ENCODE measurements around the gene CNOT1. TPM values are rescaled to one million over a fixed set of nuclear protein-coding genes. Genes with fewer than 3 reads are reported as not detected.
"Not testable (repeated sequence)": the region's sequence is repeated elsewhere in the genome, so short reads cannot be mapped to it uniquely, and the experiment has no call there.

CNOT1 gene
- total RNA-seq, 2 donors from 2014 or later, result 208 to 236 TPM

GRCh38 chr16:58588406-58588805 lies 41.2 kb downstream of the CNOT1 start:
- ATAC-seq, result no peak
- intact Hi-C loops (cut with DNase I, micrococcal nuclease), result no loop called here
- DNase-seq, result no peak

- DNase-seq, result no peak
- ATAC-seq, result no peak
- intact Hi-C loops (cut with DNase I, micrococcal nuclease), result no loop called here
These were observed 43.1 kb downstream of the CNOT1 start for GRCh38 chr16:58586340-58587030.

GRCh38 chr16:58584831-58585505 lies 44.7 kb downstream of the CNOT1 start:
- DNase-seq (no peak), ATAC-seq (no peak)
- intact Hi-C loops (cut with DNase I, micrococcal nuclease), result no loop called here

DNA sequence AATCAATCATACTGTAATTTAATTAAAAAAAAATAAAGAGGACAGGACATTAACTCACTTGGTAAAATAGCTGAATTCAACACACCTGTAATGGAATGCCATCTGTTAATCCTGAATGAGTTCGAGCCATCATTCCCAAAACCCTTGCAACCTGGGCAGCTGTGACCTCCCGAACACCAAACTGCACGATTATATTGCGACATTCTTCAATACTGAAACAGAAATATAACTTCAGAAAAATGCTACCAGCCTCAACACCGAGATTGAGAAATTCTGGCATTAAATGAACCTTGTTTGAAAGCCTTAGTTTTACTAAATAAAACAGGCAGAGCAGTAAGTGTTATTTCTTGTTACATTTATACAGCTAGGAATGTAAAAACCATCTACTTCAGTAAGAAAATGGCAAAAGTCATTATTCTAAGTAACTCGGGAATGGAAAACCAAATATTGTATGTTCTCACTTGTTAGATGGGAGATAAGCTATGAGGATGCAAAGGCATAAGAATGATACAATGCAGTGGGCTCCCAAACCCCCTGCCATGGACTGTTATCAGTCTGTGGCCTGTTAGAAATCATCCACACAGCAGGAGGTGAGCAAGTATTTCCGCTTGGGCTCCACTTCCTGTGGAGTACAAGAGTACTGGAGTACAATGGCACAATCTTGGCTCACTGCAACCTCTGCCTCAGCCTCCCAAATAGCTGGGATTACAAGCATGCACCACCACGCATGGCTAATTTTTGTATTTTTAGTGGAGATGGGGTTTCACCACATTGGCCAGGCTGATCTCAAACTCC lies 46.5 kb downstream of the CNOT1 start:
- no peak for DNase-seq
- no peak for ATAC-seq
- intact Hi-C loops (cut with DNase I, micrococcal nuclease), result no loop called here

DNA sequence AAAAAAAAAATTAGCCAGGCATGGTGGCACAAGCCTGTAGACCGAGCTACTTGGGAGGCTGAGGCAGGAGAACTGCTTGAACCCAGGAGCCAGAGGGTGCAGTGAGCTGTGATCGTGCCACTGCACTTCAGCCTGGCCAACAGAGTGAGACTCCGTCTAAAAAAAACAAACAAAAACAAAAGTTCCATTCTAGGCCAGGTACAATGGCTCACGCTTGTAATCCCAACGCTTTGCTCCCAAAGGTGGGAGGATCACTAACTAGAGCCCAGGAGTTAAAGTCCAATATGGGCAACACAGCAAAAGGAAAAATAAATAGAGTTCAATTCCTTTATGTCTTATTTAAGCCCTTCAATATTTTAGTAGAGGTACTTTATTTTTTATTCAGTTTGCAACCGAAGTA lies 47.5 kb downstream of the CNOT1 start:
- intact Hi-C loops (cut with DNase I, micrococcal nuclease), result no loop called here
- ATAC-seq (no peak), DNase-seq (no peak)

DNA sequence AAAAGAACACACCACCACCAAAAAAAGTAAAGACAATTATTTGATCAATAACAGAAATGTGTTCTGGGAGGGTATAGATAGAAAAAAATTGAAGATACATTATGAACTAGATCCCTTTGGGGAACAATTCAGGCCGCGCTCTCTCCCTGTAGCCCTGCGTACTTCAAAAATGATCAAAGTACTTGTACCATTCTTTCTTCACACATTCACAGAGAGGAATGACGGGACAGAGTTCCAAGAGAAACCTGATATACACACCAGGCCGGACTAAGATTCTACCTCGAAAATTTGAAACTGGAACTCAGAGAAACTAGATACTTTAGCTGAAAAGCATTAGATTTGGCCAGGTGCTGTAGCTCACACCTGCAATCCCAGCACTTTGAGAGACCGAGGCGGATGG lies 50.0 kb downstream of the CNOT1 start:
- ATAC-seq (no peak), DNase-seq (no peak)
- intact Hi-C loops (cut with DNase I, micrococcal nuclease), result no loop called here

GRCh38 chr16:58578642-58579041 lies 51.0 kb downstream of the CNOT1 start:
- no peak for ATAC-seq
- intact Hi-C loops (cut with DNase I, micrococcal nuclease), result no loop called here
- DNase-seq, result no peak

DNA sequence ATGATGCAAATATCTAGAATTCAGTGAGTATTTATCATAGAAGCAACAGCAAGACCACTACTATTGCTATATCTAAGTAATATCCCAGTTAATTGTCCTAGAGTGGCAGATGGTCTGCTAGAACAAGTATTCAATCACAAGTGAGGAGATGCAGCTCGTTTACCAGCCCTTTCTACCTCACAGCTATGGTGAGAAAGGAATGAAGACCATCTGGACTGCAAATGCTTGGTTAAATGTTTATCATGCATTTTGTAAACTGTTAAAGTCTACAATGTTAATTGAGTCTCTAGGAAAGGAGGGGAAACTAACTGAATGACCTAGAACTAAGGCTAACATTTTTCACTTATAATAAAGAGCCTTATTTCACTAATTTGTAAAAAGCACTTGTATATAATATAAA lies 52.5 kb downstream of the CNOT1 start:
- DNase-seq (no peak), ATAC-seq (no peak)
- intact Hi-C loops (cut with DNase I, micrococcal nuclease), result no loop called here

DNA sequence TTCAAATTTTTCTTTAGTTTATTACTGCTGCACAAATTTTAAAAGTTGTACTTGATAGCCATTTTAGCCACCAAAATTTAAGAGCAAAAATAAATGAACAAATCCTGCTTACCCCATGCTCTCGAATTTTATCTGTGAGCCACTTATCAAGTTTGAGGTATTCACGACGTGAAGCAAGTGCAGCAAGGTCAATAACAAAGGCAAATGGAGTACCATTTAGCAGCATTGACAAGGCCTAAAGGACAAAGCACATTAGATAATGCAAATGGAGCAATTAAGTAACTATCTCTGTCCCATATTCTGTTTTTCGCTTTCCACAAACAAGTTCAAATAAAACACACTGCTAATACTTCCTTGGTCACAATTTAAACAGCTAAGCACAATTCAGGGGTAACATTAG lies 54.7 kb downstream of the CNOT1 start:
- intact Hi-C loops (cut with DNase I, micrococcal nuclease), result no loop called here
- ATAC-seq, result no peak
- no peak for DNase-seq

DNA sequence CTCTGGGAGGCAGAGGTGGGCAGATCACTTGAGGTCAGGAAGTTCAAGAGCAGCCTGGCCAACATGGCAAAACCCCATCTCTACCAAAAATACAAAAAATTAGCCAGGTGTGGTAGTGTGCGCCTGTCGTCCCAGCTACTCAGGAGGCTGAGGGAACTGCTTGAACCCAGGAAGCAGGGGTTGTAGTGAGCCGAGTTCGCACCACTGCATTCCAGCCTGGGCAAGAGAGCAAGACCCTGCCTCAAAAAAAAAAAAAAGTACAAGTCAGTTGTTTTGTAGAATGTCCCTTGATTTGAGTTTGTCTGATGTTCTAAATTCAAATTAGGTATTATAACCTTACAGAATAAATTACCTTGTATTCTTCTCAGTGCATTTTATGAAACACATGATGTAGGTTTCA lies 63.9 kb downstream of the CNOT1 start:
- ATAC-seq; intact Hi-C loops (cut with DNase I, micrococcal nuclease); DNase-seq: not testable (repeated sequence)

DNA sequence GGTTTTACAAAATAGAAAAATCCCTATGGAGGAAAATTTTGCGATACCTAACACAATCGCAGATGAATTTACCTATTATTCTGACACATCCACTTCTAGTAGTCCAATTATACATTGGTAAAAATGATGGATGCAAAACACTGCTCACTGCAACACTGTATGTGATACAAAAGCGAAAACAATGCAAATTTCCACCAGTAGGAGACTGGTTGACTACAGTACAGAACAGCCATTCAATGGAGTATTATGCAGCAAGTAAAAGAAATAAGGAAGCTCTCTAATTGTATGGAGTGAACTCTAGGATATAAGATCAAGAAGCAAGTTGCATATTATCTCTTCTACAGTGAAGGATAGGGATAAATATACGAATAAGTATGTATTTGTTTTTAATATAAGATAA lies 65.9 kb downstream of the CNOT1 start:
- no peak for DNase-seq
- ATAC-seq, result peak; percentile 20
- intact Hi-C loops (cut with DNase I, micrococcal nuclease), result no loop called here

- no peak for ATAC-seq
These were observed 66.4 kb downstream of the CNOT1 start for GRCh38 chr16:58563235-58563634.

GRCh38 chr16:58556678-58557077 lies 72.9 kb downstream of the CNOT1 start:
- ATAC-seq (no peak), DNase-seq (no peak)
- intact Hi-C loops (cut with DNase I, micrococcal nuclease), result no loop called here

More at GRCh38 chr16:58563235-58563634, 66.4 kb downstream of the CNOT1 start:
- intact Hi-C loops (cut with DNase I, micrococcal nuclease), result no loop called here
- no peak for DNase-seq

DNA sequence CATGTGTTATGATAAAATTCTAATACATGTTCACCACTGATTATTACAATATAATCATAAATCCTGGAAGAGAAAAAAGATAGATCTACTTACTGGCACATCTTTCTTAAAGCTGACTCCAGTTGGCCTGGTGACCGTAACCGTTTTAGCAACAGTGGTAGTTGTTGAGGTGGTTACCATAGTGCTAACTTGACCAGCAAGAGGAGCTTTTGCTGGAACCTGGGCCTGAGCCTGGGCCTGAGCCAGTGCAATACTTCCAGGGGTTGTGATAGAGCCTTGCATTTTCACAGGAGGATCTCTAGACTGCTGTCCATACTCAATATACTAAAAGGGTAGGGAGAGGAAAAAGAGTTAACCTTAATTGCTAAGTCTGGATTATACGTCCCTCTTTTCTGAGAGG lies 78.1 kb downstream of the CNOT1 start:
- intact Hi-C loops (cut with DNase I, micrococcal nuclease), result no loop called here
- ATAC-seq, result no peak
- no peak for DNase-seq

- no peak for ATAC-seq
- intact Hi-C loops (cut with DNase I, micrococcal nuclease), result no loop called here
- no peak for DNase-seq
These were observed 81.2 kb downstream of the CNOT1 start for GRCh38 chr16:58548378-58548777.

DNA sequence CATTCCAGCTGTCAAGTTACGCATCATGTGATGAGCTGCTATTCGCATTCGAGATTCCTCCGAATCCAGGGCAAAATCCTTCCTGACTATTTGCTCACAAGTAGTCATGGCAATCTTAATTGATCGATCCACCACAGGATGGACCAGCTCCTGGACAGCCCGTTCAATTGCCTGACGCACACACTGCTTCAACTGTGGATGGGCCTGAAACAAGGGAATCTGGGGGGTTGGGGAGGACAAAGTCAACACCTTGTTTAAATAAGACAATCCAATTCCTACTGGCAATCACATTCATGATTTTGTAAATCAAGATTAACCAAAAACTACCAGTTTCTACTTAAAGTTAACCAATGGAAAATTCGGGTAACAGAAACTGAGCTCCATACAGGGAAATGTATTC lies 85.9 kb downstream of the CNOT1 start:
- no peak for ATAC-seq
- intact Hi-C loops (cut with DNase I, micrococcal nuclease), result no loop called here
- DNase-seq, result no peak

- ATAC-seq, result no peak
- intact Hi-C loops (cut with DNase I, micrococcal nuclease), result no loop called here
- no peak for DNase-seq
These were observed 87.3 kb downstream of the CNOT1 start for GRCh38 chr16:58542291-58542690.

- intact Hi-C loops (cut with DNase I, micrococcal nuclease), result no loop called here
- no peak for ATAC-seq
These were observed 87.9 kb downstream of the CNOT1 start for GRCh38 chr16:58541711-58542110.

DNA sequence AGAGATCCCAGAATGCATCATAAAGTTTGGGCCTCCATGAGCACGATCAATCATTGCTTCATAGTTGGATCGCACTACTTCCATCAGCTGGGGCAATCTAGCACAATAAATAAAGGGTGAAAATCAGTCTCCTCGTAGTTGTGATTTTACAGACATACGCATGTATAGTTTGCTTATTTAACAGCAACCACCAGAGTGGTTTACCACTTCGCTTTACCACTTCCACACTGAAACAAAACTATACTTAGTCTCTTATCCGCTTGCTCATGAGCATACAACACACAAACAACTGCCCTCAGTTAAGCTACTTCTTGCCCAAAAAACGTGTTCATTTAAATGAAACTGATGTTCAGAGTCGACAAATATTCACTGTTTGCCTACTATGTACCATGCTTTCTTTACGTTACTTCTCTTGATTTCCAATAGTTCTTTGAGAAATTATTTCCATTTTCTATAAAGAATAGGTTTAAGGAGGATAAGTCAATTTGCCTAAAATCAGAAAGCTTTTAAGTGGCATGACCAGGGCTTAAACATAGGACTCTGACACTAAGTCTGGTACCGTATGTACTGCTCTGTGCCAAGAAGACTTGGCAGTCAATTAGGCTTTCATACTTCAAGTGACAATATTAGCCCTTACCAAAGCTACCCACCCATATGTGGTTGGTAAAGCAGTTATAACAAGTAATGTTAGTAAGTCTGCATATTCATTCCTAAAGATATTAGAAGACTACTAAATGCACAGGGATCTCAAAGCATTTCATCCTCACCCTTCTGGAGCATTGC lies 92.3 kb downstream of the CNOT1 start:
- ATAC-seq, result no peak
- intact Hi-C loops (cut with DNase I, micrococcal nuclease), result loop anchor here in 1 of 2 donors (2.0 kb wide), 1 partner anchor 55 kb away; no protein-coding TSS in a partner anchor
- DNase-seq, result no peak

More at GRCh38 chr16:58541711-58542110, 87.9 kb downstream of the CNOT1 start:
- no peak for DNase-seq

All from left colon (tissue), 2 donors.